DMS53 (cell line): ENCODE data around the gene DZIP3.

Experiments
- DNase-seq: peaks from one replicate; lab custom pipeline; 2025; lab: John Stamatoyannopoulos, UW

DZIP3 gene, protein sequence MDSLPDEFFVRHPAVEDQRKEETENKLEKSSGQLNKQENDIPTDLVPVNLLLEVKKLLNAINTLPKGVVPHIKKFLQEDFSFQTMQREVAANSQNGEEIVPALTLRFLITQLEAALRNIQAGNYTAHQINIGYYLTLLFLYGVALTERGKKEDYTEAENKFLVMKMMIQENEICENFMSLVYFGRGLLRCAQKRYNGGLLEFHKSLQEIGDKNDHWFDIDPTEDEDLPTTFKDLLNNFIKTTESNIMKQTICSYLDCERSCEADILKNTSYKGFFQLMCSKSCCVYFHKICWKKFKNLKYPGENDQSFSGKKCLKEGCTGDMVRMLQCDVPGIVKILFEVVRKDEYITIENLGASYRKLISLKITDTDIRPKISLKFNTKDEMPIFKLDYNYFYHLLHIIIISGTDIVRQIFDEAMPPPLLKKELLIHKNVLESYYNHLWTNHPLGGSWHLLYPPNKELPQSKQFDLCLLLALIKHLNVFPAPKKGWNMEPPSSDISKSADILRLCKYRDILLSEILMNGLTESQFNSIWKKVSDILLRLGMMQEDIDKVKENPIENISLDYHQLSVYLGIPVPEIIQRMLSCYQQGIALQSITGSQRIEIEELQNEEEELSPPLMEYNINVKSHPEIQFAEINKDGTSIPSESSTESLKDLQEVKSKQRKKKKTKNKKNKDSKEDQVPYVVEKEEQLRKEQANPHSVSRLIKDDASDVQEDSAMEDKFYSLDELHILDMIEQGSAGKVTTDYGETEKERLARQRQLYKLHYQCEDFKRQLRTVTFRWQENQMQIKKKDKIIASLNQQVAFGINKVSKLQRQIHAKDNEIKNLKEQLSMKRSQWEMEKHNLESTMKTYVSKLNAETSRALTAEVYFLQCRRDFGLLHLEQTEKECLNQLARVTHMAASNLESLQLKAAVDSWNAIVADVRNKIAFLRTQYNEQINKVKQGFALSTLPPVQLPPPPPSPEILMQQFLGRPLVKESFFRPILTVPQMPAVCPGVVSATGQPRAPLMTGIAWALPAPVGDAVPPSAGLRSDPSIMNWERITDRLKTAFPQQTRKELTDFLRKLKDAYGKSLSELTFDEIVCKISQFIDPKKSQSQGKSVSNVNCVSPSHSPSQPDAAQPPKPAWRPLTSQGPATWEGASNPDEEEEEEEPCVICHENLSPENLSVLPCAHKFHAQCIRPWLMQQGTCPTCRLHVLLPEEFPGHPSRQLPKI

DNA sequence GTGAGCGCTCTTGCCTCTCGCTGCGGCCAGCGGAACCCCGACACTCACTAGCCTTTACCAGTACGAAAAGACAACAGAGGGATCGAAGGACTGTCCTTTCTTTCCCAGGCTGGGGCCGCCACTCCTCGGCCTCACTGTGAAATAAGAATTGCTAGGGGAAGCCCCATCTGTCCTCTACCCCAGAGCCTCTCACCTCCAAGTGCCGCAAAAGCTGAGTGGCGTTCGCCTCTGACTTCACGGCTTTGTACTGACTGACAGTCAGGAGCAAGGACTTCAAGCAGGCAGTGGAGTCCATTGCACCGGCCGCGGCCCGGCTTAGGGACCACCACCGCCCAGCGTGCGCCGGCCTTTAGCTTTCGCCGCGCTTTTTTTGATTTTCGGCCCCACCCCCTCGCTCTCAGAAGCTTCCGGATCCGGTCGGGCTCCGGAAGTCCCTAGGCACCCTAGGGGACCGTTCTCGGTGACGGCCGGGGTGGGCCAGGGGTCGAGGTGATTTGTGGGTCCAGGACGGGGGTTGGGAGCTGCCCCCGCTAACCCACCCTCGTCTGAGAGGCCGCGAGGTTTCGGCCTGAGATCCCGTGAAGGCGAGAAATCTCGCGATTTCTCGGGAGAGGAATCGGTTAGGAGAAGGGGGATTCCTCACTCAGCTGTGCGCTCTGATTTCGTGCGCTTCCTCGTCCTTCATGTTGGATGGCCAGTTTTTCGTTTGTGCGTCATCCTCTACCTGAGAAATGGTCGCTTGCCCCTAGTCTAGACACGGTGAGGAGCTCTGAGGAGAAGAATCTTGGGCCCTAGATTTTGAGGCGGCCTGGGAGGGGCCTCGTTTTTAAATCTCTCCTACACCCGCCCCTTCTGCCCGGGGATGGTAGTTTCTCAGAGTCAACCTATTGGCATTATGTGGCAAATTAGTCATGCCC lies at the start of gene DZIP3, which contains the start of gene CIP2A:
Gene DZIP3, plus strand, starts transcription at position 642 of the 917 bp plus-strand sequence. CDS start 15,685 bp downstream, outside the sequence.
Gene CIP2A, minus strand, starts transcription at position 358 of the 917 bp plus-strand sequence. Its CDS starts 63 bp downstream, at position 295.
- DNase-seq: peak; percentile 88

DNA sequence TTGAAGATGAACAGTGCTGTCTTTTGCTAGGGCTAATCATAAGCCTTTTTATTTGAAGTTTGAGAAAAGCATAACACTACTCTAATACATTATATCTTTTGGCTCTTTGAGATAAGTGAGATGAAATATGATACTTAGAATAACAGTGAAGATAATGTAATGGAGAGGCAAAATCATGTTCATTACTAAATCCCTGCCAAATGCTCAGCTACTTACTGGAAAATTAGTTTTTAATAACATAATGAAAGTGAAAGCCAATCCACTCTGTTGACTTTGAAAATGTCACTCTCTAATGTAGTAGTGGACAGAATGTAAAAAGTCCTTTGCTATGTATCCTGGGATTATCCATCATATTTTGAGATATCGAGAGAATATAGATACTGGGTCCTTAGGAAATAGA lies 43.3 kb upstream of the DZIP3 start:
- no peak for DNase-seq

DNA sequence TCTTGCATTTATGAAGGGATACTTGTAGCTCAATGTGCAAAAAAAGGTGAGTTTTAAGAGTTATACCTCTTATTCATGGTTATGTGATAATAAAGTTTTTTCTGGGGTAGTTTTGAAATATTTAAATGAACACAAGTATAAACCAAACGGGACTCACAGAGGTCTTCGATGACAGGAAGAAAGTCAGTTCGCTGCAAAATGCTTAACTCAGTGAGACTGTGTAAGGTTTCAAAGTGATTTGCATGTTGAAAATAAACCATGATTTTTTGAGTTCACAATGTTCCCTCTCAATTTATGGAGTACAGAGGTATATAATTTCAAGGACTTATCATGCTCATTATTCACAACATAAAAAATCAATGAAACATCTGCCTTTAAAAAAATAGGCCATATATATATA lies 42.8 kb upstream of the DZIP3 start:
- DNase-seq: no peak

DNA sequence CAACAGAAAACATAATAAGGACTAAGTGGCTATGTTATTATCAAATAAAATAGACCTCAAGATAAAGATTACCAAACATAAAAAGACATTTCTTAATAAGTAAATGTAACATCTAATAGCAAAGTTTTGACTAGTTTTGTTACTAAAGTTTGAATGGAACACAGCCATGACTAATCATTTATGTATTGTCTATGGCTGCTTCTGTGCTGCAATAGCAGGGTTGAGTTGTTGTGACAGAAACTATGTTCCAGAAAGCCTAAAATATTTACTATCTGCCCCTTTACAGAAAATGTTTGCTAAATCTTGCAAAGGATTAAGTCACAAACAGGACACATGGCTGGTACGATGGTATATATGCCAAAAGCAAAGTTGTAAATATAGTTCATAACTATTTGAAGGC lies 41.2 kb upstream of the DZIP3 start:
- DNase-seq: no peak

DNA sequence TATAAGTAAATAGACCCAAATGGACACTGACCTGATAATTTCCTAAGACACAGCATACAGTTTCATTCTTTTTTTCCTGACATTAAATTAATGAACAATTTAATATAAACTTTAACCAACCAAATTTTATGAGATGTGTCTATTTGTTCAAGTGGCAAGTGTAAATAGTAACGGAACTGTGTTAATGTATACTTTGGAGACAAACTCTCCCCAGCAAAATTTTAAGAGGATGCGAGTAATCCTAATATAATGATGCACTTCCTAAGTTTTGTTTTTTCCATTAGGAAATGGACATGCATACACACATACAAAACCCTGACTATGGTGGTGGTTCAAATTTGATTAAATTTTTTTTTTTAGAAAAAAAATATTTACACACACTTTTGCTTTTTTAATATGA lies 40.6 kb upstream of the DZIP3 start:
- DNase-seq: no peak

DNA sequence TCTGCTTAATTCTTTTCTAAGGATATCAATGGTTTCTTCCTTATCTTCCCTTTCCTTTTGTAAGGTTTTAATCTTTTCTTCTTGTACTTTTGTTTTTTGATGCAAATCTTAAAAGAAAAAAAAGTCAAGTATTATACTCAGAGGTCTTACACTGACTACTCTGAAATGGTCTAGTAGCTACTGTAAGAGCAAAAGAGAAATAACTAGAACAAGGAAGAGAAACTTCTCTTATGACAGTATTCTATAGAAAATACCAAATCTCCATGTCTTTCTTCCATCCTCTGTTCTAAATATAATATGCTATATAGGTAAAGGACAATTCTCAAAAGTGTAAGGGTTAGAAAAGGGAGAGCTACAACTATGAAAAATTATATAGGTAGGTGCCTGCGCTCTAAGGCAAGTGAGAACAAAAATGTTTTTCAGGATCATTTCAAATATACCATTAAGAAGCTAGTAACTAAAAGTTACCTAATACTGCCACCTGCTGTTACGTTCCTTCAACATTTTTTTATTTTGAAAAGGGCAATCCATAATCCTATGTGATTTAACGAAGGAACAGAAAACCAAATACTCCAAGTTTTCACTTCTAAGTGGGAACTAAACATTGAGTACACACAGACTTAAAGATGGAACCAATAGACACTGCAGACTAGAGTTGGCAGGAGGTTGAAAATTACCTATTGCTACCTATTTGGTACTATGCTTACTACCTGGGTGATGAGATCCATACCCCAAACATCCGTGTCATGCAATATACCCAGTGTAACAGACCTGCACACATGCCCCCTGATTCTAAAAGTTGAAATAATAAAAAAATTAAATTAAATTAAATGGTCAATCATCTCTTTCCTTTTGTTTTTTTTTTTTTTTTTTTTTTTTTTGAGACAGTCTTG lies 37.0 kb upstream of the DZIP3 start:
- peak; percentile 67 for DNase-seq

DNA sequence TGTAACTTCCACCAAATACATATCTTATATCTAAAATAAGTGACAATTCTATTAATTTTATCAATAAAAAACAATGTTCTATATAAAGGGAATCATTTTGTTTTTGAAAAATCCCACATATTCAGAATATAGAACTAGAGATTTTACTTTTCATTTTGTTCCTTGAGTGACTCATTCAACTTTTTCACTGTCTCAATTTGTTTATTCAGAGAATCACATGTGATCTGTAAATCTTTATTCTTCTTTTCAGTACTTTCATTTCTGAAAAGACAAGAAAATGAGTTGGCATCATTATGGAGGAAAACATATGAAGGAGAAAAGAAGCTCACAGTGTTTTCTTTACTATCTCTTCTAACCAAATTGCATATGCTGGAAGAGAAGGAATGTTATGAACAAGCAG lies 35.3 kb upstream of the DZIP3 start:
- DNase-seq: no peak

DNA sequence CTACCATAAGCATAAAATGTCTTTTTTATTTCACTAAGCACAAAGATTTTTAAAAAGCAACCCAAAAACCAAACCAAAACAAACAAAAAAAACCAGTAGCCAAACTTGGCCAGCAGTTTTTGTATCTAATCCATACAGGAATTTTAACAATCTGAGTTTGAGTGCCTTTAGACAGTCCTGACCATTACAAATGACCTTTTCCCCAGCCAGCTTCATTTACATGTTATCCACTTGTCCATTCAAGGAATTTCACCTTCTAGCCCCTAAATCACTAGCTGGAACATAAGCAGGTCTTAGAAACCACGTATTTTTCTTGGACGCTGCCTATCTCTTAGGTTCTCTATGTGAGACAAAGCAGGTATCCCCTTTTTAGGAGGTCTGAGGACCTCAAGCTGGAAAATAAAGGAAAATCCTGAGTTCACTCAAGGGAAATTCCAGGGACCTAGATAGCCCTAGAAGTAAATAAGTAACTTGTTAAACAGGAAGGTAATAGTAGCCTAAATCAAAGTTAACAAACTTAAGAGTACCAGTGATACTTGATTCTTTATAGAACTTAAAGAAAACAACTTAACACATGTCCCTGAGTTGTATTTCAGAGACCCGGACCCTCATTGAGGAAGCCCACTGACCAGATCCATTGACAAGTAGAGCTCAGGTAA lies 34.5 kb upstream of the DZIP3 start:
- DNase-seq: no peak

DNA sequence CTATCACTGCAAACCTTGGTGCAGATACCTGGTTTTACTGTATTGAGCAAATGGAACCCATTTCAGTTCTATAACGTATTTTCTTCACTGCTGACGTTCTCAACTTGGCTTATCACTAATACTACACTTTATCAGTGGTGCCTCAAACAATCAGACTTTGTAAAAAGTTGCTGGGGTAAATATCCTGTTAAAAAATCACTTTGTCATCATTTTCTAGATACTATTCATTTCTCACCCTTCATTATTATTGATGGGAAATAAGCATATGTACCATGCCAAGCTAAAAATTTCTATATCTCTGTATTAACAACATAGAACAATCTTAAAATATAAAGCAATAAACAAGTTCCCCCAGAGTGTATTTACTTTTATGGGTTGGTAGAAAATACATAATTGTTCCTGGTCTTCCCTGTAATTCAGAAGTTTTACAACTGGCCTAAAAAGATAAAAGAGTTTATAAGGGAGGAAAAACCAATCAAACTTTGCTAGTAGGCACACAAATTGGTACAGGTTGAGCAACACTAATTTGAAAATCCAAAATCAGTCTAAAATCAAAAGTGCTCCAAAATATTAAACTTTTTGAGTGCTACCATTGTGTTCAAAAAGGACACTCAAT lies 33.4 kb upstream of the DZIP3 start:
- DNase-seq: no peak

DNA sequence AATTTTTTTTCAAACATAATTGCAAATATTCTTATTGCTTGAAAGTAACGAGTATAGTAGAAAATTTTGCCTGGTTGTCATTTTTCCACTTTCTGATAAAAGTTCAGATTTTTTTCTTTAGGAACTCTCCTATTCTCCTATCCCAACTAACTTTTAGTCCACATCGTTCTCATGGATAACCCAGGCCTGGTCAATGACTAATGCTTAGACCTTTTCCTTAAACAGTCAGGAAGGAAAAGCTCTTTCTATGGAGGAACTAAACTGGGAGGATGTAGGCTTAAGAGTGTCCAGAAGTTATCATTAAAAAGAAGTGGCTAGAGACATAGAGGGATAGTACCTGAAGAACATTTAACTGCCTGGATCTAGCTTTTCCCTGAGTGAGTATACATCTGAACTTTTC lies 27.0 kb upstream of the DZIP3 start:
- no peak for DNase-seq

DNA sequence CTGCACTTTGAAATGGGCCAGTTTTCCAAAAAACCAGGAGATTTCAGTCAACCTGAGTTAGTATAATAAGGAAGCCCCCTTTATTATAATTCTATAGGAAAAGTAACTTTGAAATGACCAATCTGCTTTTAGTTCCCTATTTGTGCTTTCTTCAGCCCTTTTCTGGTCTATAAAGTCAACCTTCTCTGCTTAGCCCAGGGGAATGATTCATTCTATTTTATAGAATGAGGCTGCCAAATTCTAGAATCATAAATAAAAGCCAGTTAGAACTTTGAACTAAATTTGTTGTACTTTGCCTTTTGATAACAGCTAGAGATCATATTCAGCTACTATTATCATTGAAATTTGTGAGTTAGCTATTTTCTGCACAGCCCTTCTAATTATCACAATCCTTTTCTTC lies 25.0 kb upstream of the DZIP3 start:
- DNase-seq: no peak

DNA sequence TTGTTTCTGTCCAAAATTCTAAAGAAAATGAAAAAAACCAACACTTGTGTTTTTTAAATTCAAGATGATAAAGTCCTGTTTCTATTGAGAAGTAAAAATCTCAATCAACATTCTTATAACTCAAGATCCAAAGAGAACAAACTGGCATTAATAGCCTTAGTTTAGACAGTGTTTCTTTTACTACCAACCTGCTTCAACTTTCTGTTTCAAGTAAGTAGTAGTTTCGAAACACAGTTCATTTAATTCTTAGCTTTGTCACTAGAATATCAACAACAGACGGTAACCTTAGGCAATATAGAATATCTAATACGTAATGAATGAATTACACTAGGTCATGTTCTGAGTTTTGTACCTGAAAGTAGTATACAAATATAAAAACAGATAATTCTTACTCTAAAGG lies 24.0 kb upstream of the DZIP3 start:
- DNase-seq: no peak

DNA sequence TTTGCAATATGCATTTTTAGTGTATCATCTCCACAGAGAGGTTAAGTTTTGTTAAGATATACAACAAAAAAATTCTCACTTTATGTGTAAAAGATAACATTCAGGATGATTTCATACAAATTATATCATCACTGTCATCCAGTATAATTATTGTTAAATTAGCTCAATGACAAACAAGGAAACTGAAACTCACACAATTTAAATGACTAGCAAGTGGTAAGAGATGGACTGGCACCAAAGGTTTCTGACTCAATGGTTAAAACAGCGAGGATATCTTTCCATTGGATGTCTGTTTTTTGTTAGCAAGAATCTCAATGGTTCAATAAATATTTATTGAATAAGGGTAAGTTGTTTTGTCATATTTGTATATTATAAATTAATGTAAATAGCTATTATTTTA lies 22.9 kb upstream of the DZIP3 start:
- DNase-seq: no peak

DNA sequence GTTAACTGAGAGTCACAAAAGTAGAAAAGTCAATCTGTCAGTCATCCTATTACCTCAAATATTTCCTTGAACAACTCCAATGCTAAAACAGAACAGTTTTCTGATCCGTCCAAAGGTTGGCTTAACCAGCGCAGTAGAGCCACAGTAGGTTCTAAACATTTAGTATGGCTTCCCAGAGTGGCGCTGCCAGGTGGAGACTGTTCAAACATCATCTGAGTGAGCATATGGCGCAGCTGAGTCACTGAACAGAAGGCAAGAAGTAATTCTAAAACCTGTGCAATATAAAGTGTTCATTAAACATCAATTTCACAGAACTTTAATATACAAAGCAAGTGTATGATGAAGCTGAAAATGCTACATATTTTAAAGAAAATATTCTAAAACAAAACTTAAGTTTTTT lies 20.2 kb upstream of the DZIP3 start:
- peak; percentile 2 for DNase-seq

DNA sequence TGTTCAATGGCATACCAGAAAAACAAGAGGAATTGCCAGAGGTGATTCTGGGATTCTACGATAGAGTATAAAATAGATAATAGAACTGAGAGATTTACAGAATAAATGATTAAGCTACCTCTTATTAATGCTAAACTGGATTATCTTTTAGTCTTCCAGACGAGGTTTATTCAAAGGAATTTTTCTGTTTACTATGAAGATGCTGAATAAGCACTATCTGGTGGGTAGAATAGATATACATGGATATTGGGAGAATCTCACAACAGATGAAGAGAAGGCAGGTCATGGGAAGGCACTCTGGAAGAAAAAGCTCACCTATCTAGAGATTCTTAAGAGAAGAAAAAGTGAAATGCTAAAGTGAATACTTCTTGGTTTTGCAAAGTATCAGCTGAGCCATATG lies 11.5 kb upstream of the DZIP3 start:
- DNase-seq: no peak

DNA sequence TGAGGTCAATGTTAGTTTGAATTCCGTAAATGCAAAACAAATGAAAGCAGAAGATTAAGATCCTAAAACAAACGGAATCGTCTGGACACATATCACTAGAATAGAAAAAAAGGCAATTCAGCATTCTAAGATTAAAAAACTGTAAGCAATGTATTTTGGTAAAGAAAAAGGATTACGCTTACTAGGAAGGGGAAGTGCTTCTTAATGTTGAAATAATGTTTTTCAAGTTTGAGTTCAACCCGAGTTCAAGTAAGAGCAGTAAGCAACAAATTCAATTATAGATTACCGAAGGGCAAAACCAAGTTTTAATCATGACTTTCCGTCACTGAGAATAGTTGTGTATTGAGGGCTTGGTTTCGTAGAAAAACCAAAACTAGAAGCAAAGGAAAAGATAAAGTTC lies 921 bp upstream of the DZIP3 start:
- DNase-seq: no peak

DNA sequence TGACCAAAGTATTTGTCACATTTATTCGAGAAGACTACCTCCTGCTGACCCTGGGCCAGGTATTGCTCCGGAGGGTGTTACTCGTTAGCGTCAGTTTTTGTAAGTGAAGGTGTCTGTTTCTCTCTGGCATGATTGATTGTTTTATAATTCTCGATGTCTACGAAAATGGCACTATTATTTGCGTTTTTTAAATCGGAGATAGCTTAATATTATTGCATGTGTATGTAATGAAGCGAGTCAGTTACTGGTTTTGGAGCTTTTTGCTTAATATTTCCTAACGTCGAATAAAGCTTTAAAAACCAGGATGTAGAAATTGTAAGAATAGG lies 439 bp downstream of the DZIP3 start:
- DNase-seq: no peak

DNA sequence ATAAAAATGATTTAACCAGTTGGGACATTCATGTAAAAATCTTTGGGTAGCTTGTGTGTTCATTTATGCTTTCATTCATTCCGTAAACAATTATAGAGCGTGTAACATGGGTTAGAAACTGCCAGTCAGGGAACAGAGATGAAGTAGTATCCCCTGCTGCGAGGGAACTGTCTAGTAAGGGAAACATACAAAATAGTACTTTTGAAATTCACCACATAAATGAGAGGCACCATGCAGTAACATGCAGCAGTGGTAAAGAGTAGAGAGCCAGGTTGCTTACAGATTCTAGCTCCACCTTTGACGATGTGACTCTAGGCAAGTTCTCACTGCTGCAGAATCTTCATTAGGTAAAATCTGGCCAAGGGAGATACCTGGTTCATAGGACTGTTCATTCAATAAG lies 938 bp downstream of the DZIP3 start:
- peak; percentile 5 for DNase-seq

DNA sequence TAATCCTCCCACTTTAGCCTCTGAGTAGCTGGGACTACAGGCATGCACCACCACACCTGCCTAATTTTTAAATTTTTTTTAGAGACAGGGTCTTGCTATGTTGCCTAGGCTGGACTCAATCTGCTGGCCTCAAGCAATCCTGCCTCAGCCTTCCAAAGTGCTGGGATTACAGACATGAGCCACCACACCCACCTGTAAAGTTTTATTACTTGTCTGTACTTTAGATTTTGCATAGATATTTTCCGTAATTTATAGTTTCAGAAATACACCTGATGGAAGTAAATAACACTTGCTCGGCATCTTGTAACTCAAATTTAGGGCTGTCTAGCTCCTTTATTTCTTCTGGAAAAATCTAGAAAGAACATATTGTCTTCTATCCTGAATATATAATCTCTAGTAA lies 5.8 kb downstream of the DZIP3 start:
- no peak for DNase-seq
